ENCODE results near the gene CYTH4. TPM values are rescaled to one million over a fixed set of nuclear protein-coding genes. Genes with fewer than 3 reads are reported as not detected.
A peak's percentile ranks its signal among the peaks of the same experiment; 100 is the strongest.

The CYTH4 gene
- total RNA-seq, 1 experiment from 2014 or later: 3.8 TPM

GRCh38 chr22:37330200-37331033, 48.1 kb downstream of the CYTH4 start:
- TF ChIP-seq YY1 (IDR thresholded peaks at IDR 0.05; ENCODE audit: extremely low read depth, insufficient replicate concordance, low read depth, low read length): peak; percentile 47
- TF ChIP-seq, protein P1, sequence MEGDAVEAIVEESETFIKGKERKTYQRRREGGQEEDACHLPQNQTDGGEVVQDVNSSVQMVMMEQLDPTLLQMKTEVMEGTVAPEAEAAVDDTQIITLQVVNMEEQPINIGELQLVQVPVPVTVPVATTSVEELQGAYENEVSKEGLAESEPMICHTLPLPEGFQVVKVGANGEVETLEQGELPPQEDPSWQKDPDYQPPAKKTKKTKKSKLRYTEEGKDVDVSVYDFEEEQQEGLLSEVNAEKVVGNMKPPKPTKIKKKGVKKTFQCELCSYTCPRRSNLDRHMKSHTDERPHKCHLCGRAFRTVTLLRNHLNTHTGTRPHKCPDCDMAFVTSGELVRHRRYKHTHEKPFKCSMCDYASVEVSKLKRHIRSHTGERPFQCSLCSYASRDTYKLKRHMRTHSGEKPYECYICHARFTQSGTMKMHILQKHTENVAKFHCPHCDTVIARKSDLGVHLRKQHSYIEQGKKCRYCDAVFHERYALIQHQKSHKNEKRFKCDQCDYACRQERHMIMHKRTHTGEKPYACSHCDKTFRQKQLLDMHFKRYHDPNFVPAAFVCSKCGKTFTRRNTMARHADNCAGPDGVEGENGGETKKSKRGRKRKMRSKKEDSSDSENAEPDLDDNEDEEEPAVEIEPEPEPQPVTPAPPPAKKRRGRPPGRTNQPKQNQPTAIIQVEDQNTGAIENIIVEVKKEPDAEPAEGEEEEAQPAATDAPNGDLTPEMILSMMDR (IDR thresholded peaks at IDR 0.05 in 2 of 3, conservative IDR thresholded peaks at IDR 0.05 in 1 of 3; ENCODE audit: borderline replicate concordance in 1 of 3, insufficient read depth in 1 of 3, low read depth in 2 of 3, low read length in 2 of 3): peak in 2 of 3 experiments; percentile 55 to 62; a peak in 4 of 6 replicates
- no peak for TF ChIP-seq REST (IDR thresholded peaks at IDR 0.05; ENCODE audit: low read depth)
- TF ChIP-seq POLR2AphosphoS5 (IDR thresholded peaks at IDR 0.05; ENCODE audit: low read depth, low read length): peak; percentile 23; the same call in 1 of the 2 replicates
- no peaks in the 10 kb centered on the region for H4K20me1 ChIP-seq (ENCODE audit: insufficient read depth)
- no TSS peak for BruUV-seq (replicated peaks)
- ChIA-PET CTCF (interaction anchor here (0.6 to 5.7 kb wide), 6 partner anchors 10 to 127 kb away, joined by 3 to 101 read pairs (median 15); no protein-coding TSS in a partner anchor), RAD21 (ENCODE audit: low non-redundant PET in 1 of 2, low total read pairs in 2 of 2, uncharacterized antibody in 2 of 2, unreplicated experiment in 2 of 2) (interaction anchor here (0.6 to 3.7 kb wide), 5 partner anchors 9 to 181 kb away, joined by 3 to 24 read pairs (median 4); no protein-coding TSS in a partner anchor), POLR2A (interaction anchor here (1.6 to 6.8 kb wide), 6 partner anchors 8 to 126 kb away, joined by 4 to 152 read pairs (median 10); no protein-coding TSS in a partner anchor)
- ATAC-seq (peak; percentile 60), DNase-seq (ENCODE audit: low read depth, low spot score) (peak; percentile 96)
- H3K9me2 ChIP-seq (ENCODE audit: insufficient read depth): no peaks in the 10 kb centered on the region
- H3K4me3 ChIP-seq (replicated peaks in 1 of 2; ENCODE audit: low read depth in 1 of 2, low read length in 2 of 2): peak overlapping the region; percentile 17 to 29
- intact Hi-C loops (cut with micrococcal nuclease): no loop called here
- H3K79me2 ChIP-seq (ENCODE audit: insufficient read depth, low read length): 0 out of 2 replicates have a peak, but pooled peaks cover 7% of the 10 kb centered on the region
- peak overlapping the region; percentile 83 for H3K4me2 ChIP-seq (ENCODE audit: low read length)
- H3K4me1 ChIP-seq (ENCODE audit: control insufficient read depth in 1 of 2, insufficient read depth in 2 of 2, low read length in 2 of 2): peaks cover 81 to 96% of the 10 kb centered on the region in 2 experiments
- peak overlapping the region; percentile 81 for H3K9ac ChIP-seq (ENCODE audit: low read length)
- H3K36me3 ChIP-seq (ENCODE audit: control insufficient read depth in 1 of 2, insufficient read depth in 2 of 2, low read length in 2 of 2): no peaks in the 10 kb centered on the region
- H3K27ac ChIP-seq (ENCODE audit: low read depth, low read length): peak overlapping the region; percentile 100
- no peak overlapping the region for H2AFZ ChIP-seq (ENCODE audit: low read depth, low read length, poor library complexity, severe bottlenecking)
- H3K27me3 ChIP-seq (ENCODE audit: insufficient read depth, low read length): no peaks in the 10 kb centered on the region
- no peaks in the 10 kb centered on the region for H3K9me3 ChIP-seq (ENCODE audit: control insufficient read depth in 1 of 2, insufficient read depth in 1 of 2, low read depth in 1 of 2, low read length in 2 of 2)

All from HCT116 (cell line).